Endothelial cell of umbilical vein (primary cell): Measurements from ENCODE around the gene HMGCL. TPM values are rescaled to one million over a fixed set of nuclear protein-coding genes. Genes with fewer than 3 reads are reported as not detected.

Experiments used
- BruUV-seq: library from RNA; stranded (reverse); fragments of 400-500 nt; replicated peaks from 2 replicates; lab custom pipeline; 2021; lab: Mats Ljungman, UMichigan
- CTCF ChIA-PET: fragments of 300-600, 350-600 bp; sonication (Branson Sonifier 250); formaldehyde crosslinking; loops from one replicate; lab custom pipeline; 2021; ENCODE audit warnings: antibody characterized with exemption, inconsistent platforms; lab: Charles Lee
- POLR2A ChIA-PET: fragments of 300-600, 350-600 bp; sonication (Branson Sonifier 250); formaldehyde crosslinking; loops from one replicate; lab custom pipeline; 2021; ENCODE audit warnings: antibody characterized with exemption, inconsistent platforms; lab: Charles Lee
- DNase-seq: peaks from one replicate; pipeline ENCODE4 v3.0.0-alpha.2; 2011; ENCODE audit warnings: low read depth, low spot score
- FAIRE-seq: peaks from 2 replicates; lab custom pipeline; 2011; peaks lifted over from hg19 to GRCh38; lab: Jason Lieb, UNC
- H2AFZ ChIP-seq: 2 replicates; pipeline ENCODE4 v1.6.0; 2012; ENCODE audit warnings: low read depth, low read length, control low read depth, inconsistent platforms
- H3K27ac ChIP-seq: 2 replicates; pipeline ENCODE4 v1.5.1; 2011; ENCODE audit warnings: low read depth, mild to moderate bottlenecking, control low read depth, low read length, moderate library complexity; ENCODE audit not compliant: insufficient read depth
- H3K27me3 ChIP-seq, 2 experiments: 2 replicates each; pipeline versions ENCODE4 v1.6.0 to v1.6.1; 2011; ENCODE audit warnings: low read length in 2 of 2, mixed read lengths in 1 of 2; ENCODE audit not compliant: control insufficient read depth in 2 of 2, insufficient read depth in 2 of 2
- H3K36me3 ChIP-seq, 2 experiments: 2 replicates in 1 of 2; 3 replicates in 1 of 2; pipeline ENCODE4 v1.5.1; 2011; ENCODE audit warnings: low read length in 2 of 2, mild to moderate bottlenecking in 1 of 2, moderate library complexity in 1 of 2; ENCODE audit not compliant: control insufficient read depth in 2 of 2, insufficient read depth in 2 of 2; ENCODE audit errors: extremely low read depth in 1 of 2
- H3K4me1 ChIP-seq: 3 replicates; pipeline ENCODE4 v1.5.1; 2011; ENCODE audit warnings: mild to moderate bottlenecking, low read length; ENCODE audit not compliant: control insufficient read depth, insufficient read depth; ENCODE audit errors: extremely low read depth
- H3K4me2 ChIP-seq: 2 replicates; pipeline ENCODE4 v1.6.1; 2011; ENCODE audit warnings: low read length, control low read depth, mixed read lengths; ENCODE audit not compliant: insufficient read depth
- H3K4me3 ChIP-seq, 3 experiments: fragments of 200-600 bp in 1 of 3; sonication (generic), shearing (Covaris generic) in 1 of 3; replicated peaks in 1 of 3; 2 replicates each; pipeline ENCODE4 v1.5.1; 2011 to 2016; ENCODE audit warnings: control low read depth in 3 of 3, low read length in 3 of 3, mild to moderate bottlenecking in 2 of 3, inconsistent platforms in 1 of 3, low read depth in 1 of 3, moderate library complexity in 1 of 3; ENCODE audit not compliant: insufficient read depth in 1 of 3
- H3K79me2 ChIP-seq: 2 replicates; pipeline ENCODE4 v1.6.0; 2012; ENCODE audit warnings: low read length, inconsistent platforms; ENCODE audit not compliant: control insufficient read depth, insufficient read depth
- H3K9ac ChIP-seq: replicated peaks from 2 replicates; pipeline ENCODE3; 2011; ENCODE audit warnings: low read length, control low read depth; ENCODE audit not compliant: insufficient read depth; ENCODE audit errors: extremely low read depth
- H3K9me1 ChIP-seq: replicated peaks from 3 replicates; pipeline ENCODE4 v1.6.0; 2011; ENCODE audit warnings: mild to moderate bottlenecking, low read length; ENCODE audit not compliant: control insufficient read depth, insufficient read depth; ENCODE audit errors: extremely low read depth
- H3K9me3 ChIP-seq: replicated peaks from 2 replicates; pipeline ENCODE4 v1.5.1; 2012; ENCODE audit warnings: low read length, inconsistent platforms; ENCODE audit not compliant: control insufficient read depth, insufficient read depth
- H4K20me1 ChIP-seq: replicated peaks from 2 replicates; pipeline ENCODE3; 2011; ENCODE audit warnings: mild to moderate bottlenecking, low read length; ENCODE audit not compliant: control insufficient read depth, insufficient read depth; ENCODE audit errors: extremely low read depth
- EZH2 ChIP-seq: IDR thresholded peaks from 2 replicates; pipeline ENCODE4 v1.6.1; 2012; ENCODE audit warnings: borderline replicate concordance, low read depth, mild to moderate bottlenecking, moderate library complexity, low read length, inconsistent platforms; ENCODE audit not compliant: severe bottlenecking
- FOS ChIP-seq: IDR thresholded peaks from 2 replicates; pipeline ENCODE4 v1.6.1; 2011; ENCODE audit warnings: mild to moderate bottlenecking, low read length, moderate library complexity, borderline replicate concordance; ENCODE audit not compliant: insufficient read depth
- GATA2 ChIP-seq: IDR thresholded peaks from 2 replicates; pipeline ENCODE4 v1.7.0; 2011; ENCODE audit warnings: low read depth, mild to moderate bottlenecking, moderate library complexity, mixed read lengths, low read length; ENCODE audit not compliant: insufficient read length, insufficient read depth
- JUN ChIP-seq: IDR thresholded peaks from 2 replicates; pipeline ENCODE4 v1.6.1; 2011; ENCODE audit warnings: borderline replicate concordance, low read depth; ENCODE audit not compliant: insufficient read length, insufficient read depth
- MYC ChIP-seq: IDR thresholded peaks from one replicate; pipeline ENCODE4 v1.6.1; 2011; ENCODE audit warnings: mild to moderate bottlenecking, low read depth, low read length
- POLR2A ChIP-seq: IDR thresholded peaks from 2 replicates; pipeline ENCODE4 v1.6.1; 2012; ENCODE audit warnings: low read depth, mild to moderate bottlenecking, control low read depth, low read length
- POLR2AphosphoS5 ChIP-seq: IDR thresholded peaks from 2 replicates; pipeline ENCODE4 v1.6.1; 2012; ENCODE audit warnings: low read depth, mild to moderate bottlenecking, control low read depth, low read length, moderate library complexity; ENCODE audit not compliant: insufficient read depth
- dilution Hi-C: fragments of 300-500 bp; cut with MboI; formaldehyde crosslinking; loops from one replicate; pipeline ENCODE4 v1.15.0; 2019; ENCODE audit warnings: low sequenced_read_pairs; ENCODE audit not compliant: extremely low pct_ligation_motif_present
- intact Hi-C: fragments of 100-400 bp; cut with micrococcal nuclease; formaldehyde crosslinking; loops from one replicate; pipeline ENCODE4 v1.10.0; 2022
- polyA plus RNA-seq, 4 experiments: library from polyadenylated mRNA; depleted of rRNA in 3 of 4; stranded (reverse) in 3 of 4; unstranded in 1 of 4; fragments of >200 nt; gene quantifications; 2 replicates each; pipeline versions ENCODE4 v1.2.1 to v1.2.3, GENCODE V29; 2011 to 2012; ENCODE audit warnings: missing spikeins in 1 of 4
- total RNA-seq: library from RNA; stranded (reverse); gene quantifications from 2 replicates; pipeline ENCODE4 v1.2.3, GENCODE V29; 2021
- TF ChIP-seq, protein P1 (sequence below): IDR thresholded peaks from 2 replicates; pipeline ENCODE4 v1.6.1; 2011; ENCODE audit not compliant: insufficient read depth, insufficient read length
- TF ChIP-seq, protein P2 (sequence below), 2 donors: IDR thresholded peaks; 1 replicate in 1 of 2; 2 replicates in 1 of 2; pipeline ENCODE4 v1.5.1; 2011; ENCODE audit warnings: low read length in 2 of 2, mild to moderate bottlenecking in 2 of 2, moderate library complexity in 2 of 2, control low read depth in 1 of 2, inconsistent platforms in 1 of 2, low read depth in 1 of 2; ENCODE audit not compliant: insufficient read depth in 1 of 2; ENCODE audit errors: extremely low read depth in 1 of 2

HMGCL gene
- total and polyA plus RNA-seq, 2 donors (not counting 3 experiments of a cell fraction or from before 2014, with no cell fraction given) = 24.2 to 30.0 TPM

DNA sequence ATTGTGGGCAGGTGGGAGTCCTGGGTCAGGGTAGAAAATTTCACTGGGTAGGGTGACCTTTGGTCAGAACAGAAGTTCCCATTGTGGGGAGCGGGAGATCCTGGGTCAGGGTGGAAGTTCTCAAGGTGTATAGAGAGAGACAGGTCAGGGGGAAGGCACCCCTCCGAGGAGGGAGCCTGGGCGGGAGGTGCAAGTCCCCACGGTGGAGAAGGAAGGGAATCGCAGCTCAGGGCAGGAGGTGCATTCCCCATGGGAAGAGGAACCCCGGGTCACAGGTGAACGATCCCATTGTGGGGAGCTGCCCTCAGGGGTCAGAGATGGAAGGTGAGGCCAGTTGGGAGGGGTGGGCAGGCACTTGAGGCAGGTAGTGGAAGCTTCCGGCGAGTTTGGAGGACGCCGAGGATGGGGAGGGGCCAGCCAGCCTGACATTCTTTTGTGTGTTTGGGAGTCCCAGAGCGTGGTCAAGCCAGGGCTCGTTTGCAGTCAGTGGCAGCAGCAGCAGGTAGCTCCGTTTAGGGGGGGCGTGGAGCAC is 33.6 kb downstream of the HMGCL start:
- H3K9me1 ChIP-seq = no peaks in the 10 kb centered on the region
- peaks cover 22% of the 10 kb centered on the region for H3K4me1 ChIP-seq
- dilution Hi-C loops (no loop called here), intact Hi-C loops (loop anchor here (1.0 to 2.0 kb wide), 3 partner anchors 9 to 19 kb away; partner anchors contain the start of genes GALE and PITHD1)
- H3K79me2 ChIP-seq = peaks cover 24% of the 10 kb centered on the region
- peak overlapping the region; percentile 93 for H3K4me2 ChIP-seq
- peak overlapping the region; percentile 88 for H3K9ac ChIP-seq
- H4K20me1 ChIP-seq = no peaks in the 10 kb centered on the region
- FAIRE-seq (peak; percentile 72), DNase-seq (no peak)
- H3K27ac ChIP-seq = peak overlapping the region; percentile 67
- CTCF ChIA-PET = interaction anchor here (0.7 to 3.3 kb wide), 5 partner anchors 9 to 63 kb away, joined by 3 to 22 read pairs (median 4); partner anchors contain the start of genes GALE and PITHD1
- peak overlapping the region; percentile 7 for H2AFZ ChIP-seq
- no TSS peak for BruUV-seq
- TF ChIP-seq EZH2 (no peak), MYC (no peak), POLR2A (no peak), POLR2AphosphoS5 (no peak), FOS (no peak), JUN (no peak), GATA2 (no peak)
- TF ChIP-seq, protein P1, sequence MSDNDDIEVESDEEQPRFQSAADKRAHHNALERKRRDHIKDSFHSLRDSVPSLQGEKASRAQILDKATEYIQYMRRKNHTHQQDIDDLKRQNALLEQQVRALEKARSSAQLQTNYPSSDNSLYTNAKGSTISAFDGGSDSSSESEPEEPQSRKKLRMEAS = no peak
- TF ChIP-seq, protein P2, sequence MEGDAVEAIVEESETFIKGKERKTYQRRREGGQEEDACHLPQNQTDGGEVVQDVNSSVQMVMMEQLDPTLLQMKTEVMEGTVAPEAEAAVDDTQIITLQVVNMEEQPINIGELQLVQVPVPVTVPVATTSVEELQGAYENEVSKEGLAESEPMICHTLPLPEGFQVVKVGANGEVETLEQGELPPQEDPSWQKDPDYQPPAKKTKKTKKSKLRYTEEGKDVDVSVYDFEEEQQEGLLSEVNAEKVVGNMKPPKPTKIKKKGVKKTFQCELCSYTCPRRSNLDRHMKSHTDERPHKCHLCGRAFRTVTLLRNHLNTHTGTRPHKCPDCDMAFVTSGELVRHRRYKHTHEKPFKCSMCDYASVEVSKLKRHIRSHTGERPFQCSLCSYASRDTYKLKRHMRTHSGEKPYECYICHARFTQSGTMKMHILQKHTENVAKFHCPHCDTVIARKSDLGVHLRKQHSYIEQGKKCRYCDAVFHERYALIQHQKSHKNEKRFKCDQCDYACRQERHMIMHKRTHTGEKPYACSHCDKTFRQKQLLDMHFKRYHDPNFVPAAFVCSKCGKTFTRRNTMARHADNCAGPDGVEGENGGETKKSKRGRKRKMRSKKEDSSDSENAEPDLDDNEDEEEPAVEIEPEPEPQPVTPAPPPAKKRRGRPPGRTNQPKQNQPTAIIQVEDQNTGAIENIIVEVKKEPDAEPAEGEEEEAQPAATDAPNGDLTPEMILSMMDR (IDR thresholded peaks at IDR 0.05; ENCODE audit: extremely low read depth in 1 of 2, insufficient read depth in 1 of 2, low read depth in 1 of 2, low read length in 2 of 2) = no peak
- no peaks in the 10 kb centered on the region for H3K9me3 ChIP-seq
- H3K36me3 ChIP-seq = peaks cover 9 to 28% of the 10 kb centered on the region in 2 experiments
- H3K27me3 ChIP-seq = no peaks in the 10 kb centered on the region
- POLR2A ChIA-PET = interaction anchor here (1.4 to 1.7 kb wide), 2 partner anchors 8 to 13 kb away, joined by 3 to 7 read pairs; partner anchors contain the start of genes GALE and PITHD1
- peak overlapping the region; percentile 77 to 99 (median 95) for H3K4me3 ChIP-seq
